Kidney glomerular epithelial cell (primary cell): Measurements from ENCODE around the gene HNRNPUL2.
A peak's percentile ranks its signal among the peaks of the same experiment; 100 is the strongest.
"Not testable (repeated sequence)": the region's sequence is repeated elsewhere in the genome, so short reads cannot be mapped to it uniquely, and the experiment has no call there.

Experiments used
- DNase-seq: peaks from one replicate; lab custom pipeline; 2025; lab: John Stamatoyannopoulos, UW

Gene HNRNPUL2

DNA sequence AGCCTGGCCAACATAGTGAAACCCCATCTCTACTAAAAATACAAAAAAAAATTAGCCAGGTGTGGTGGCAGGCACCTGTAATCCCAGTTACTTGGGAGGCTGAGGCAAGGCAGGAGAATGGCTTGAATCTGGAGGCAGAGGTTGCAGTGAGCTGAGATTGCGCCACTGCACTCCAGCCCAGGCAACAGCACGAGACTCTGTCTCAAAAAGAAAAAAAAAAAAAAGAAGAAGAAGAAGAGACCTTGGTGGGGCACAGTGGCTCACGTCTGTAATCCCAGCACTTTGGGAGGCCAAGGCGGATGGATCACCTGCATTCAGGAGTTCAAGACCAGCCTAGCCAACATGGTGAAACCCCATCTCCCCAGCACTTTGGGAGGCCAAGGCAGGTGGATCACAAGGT is 23.3 kb downstream of the HNRNPUL2 start:
- not testable (repeated sequence) for DNase-seq

DNA sequence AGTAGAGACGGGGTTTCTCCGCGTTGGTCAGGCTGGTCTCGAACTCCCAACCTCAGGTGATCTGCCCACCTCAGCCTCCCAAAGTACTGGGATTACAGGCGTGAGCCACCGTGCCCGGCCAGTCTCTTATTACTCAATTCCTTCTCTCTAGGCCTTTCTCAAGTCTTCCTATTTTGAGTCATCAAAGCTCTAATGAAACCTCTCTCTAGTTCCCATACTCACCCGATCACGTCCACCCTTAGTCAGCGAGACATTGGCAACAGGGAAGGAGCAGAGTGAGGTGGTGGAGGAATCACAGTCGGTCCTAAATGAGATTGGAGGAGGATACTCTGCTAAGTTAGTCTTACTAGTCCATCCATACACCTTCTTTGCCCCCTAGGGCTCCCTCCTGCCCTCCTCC is 25.0 kb downstream of the HNRNPUL2 start:
- no peak for DNase-seq

DNA sequence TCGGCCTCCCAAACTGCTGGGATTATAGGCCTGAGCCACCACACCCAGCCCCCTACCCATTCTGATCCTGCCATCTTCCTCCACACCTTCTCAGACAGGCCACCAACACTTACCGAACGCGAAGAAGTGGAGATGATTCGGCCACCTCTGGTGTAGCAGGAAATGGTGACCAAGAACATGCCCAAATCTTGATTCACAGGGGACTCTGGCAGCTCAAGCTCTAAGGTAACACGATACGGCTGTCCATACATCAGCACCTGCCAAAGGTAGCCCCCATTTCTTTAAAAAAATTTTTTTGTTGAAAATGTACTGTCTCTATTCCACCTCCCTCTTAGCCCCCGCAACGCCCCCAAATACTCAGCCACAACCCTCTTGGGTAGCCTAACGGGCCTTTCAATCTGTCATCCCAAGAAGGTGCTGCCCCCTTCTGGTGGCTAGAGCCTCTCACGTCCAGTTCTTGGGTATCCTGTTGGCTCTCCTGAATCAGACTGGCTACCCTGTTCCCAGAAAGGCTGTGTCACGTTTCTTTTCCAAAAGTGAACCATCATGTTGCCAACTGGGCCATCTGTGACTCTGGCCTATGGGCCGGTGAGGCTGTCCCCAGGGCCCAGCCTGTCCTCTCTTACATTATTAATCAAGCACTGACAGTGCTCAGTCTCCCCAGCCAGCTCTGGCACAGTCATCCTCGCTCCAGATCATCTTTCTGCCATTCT is 32.6 kb downstream of the HNRNPUL2 start:
- no peak for DNase-seq

DNA sequence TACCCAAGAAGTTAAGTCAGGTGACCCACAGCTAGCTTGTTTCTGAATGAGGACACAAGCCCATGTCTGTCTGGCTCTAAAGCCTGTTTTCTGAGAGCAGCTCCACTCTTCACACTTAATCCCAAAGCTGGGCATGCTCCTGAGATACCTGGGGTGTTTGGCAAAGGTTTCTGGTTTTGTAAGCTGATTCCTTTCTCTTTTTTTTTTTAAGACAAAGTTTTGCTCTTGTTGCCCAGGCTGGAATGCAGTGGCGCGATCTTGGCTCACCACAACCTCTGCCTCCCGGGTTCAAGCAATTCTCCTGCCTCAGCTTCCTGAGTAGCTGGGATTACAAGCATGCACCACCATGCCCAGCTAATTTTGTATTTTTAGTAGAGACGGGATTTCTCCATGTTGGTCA is 33.6 kb downstream of the HNRNPUL2 start:
- not testable (repeated sequence) for DNase-seq

DNA sequence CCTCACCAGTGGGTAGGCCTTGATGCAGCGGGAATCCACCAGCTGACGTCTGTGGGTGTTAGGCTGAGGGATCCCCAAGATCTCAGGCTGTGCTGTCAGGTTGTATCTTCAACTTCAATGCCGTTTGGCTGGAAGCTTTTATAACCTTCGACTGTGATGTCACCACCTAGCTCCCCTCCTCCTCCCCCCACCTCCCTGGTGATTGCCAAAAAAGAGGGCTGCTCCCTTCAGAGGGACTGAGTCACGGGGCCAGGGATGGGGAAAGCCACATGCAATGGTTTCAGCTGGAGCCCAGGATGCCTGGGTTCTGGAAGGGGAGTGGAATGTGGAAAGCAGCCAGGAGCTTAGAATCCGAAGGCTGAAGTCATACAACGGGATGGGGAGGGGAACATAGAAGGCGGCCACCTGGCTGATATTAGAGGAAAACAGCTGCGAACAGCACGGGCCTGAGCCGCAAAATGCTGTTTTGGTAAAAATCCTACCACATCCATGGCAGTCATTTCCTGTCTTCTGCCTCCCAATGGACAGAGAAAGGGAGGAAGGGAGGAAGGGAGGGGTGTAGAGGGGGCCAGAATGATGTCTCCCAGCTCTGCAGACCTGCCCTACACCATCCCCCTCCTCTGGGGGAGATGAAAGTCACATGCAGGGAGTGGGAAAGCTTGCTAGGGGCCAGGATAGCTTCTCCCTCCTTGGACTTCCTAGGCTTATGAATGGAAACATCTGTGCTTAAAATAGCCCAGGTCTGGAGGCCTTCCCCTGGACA is 37.7 kb downstream of the HNRNPUL2 start, which contains the start of gene LRRN4CL:
Gene LRRN4CL, minus strand, starts transcription at position 110 of the 763 bp plus-strand sequence. CDS start 1,022 bp downstream, outside the sequence.
- DNase-seq: no peak

DNA sequence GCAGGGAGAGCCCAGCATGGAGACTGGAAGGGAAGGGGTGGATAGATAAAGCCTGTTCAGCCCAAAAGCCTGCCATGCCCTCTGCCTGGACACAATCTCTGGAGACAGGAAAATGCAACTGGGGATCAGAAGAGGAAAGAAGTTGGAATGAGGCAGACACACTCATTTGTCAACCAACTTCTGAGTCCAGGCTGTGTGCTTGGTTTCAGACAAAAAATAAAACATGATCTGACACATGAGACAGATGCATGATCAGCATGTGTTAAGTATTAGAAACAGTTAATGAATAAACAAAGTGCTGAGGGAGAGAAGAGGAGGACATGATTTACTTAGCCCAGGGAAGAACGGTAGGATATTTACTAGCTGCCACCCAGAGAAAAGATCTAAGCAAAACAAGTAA is 38.8 kb downstream of the HNRNPUL2 start:
- no peak for DNase-seq

DNA sequence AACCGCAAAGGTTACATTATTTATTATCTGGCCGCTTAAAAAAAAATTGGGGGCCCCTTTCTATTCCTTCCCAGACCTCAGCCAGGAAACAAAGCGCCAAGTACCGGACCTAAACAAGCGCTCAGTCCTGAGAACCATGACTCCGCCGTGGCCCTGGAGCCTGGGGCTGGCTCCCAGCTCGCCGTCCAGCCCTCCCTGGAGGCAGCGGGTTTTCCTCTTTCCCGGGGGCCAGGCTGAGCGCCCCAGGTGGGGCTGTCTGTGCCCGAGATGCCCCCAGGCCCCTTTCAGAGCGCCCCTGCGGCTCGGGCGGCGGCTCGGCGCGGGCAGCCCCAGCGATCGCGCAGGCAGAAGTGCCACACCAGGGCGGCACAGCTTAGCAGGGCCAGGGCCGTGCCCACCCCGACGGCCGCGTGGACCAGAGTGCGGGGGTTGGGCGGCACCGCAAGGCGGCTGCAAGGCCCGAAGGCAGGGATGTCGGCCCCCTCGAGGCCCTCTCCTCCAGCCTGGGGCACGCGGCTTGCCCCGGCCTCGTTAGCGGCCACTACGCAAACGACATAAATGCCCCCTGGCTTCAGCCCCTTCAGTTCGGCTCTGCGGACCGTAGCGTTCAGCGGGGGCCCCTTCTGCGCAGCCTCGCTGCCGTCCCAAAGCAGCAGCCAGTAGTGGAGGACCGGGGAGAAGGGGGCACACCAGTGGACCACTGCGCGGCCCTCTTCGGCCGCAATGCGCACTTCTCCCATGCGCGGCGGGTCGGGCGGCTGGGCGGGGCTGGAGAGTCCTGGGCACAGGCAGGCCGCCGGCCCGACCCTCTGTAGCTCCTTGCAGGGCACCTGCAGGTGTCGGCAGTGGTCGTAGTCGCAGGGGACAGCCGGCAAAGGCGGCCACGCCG is 39.5 kb downstream of the HNRNPUL2 start:
- DNase-seq: no peak

DNA sequence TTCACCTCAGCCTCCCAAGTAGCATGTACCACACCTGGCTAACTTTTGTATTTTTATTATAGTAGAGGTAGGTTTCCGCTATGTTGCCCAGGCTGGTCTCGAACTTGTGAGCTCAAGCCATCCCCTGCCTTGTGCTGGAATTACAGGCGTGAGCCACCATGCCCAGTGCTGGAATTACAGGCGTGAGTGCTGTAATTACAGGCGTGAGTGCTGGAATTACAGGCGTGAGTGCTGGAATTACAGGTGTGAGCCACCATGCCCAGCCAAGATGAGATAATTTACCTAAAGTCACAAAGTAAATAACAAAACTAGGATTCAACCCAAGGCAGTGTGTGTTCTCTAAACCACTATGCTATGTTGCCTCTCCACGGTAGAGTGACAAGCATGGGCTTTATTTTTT is 44.7 kb downstream of the HNRNPUL2 start:
- no peak for DNase-seq

DNA sequence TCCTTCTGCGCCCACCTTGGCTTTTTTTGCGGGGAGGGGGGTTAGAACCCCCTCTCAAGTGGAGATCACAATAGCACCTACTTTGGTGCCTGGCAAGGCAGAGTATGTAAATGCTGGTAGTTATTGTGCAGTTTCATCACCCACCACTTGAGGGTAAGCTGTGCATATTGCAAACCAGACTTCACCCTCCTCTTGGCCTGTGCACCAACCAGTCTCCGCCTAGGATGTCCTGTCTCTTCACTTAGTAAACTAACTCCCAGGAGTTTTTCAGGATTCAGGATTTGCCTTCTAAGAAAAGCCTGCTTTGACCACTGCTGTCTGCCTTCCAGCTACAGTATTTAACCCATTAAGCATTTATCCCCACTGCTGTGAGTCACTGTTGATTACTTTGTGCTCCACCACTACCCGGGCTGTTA is 46.4 kb downstream of the HNRNPUL2 start:
- DNase-seq: peak; percentile 74

DNA sequence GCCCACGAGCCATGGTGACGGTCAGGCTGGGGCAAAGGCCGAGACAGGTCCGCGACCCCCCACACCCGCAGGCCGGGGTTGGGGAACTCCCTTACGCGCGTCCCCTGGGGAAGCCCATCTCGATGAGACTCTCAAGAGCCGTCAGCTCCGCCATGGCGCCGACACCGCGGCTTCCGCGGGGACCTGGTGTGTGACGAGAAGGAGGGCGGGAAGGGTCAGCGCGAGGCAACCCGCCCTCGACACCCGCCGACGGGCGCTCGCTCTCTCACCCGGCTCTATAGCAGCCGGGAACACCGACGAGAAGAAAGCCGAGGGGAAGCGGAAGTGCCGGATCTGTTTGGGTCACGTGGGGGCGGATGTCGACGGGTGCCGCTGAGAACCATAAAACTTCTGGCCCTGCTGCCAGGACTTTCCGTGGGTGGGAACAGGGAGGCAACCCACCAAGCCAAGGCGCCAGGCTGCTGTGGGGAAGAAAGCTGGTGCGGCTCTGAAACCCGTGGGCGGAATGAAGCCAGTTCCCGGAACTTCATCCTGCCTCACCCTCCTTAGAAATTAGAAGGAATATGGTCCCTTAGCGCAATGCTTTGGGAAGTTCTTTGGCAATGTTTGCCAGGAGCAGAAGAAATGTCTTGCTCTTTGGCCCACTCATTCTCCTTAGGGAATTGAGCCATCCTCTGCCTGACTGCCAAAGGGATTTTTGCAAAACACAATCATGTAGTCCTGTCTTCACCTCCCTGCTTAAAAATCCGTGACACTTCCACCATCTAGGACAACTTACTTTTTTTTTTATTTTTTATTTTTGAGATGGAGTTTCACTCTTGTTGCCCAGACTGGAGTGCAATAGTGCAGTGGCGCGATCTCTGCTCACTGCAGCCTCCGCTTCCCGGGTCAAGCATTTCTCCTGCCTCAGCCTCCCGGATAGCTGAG is 48.2 kb downstream of the HNRNPUL2 start, which contains the start of gene UBXN1:
Gene UBXN1, minus strand, starts transcription at position 304 of the 927 bp plus-strand sequence. Its CDS starts 150 bp downstream, at position 154.
- DNase-seq: peak; percentile 71

DNA sequence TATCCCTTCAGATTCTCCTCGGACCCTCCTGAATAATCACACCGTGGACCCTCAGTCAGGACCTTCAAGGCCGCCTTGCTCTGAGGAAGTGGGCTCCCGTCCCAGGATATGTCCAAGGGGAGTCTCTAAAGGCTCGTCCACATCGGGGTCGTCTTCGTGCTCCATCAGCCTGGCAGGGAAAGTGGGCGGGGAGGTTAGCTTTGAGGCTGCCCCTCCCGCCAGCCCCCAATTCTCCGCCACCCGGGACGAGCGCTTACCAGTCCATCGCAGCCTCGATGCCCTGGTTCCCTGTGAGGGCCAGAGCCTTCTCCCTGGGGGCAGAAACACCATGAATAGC is 48.9 kb downstream of the HNRNPUL2 start:
- no peak for DNase-seq

DNA sequence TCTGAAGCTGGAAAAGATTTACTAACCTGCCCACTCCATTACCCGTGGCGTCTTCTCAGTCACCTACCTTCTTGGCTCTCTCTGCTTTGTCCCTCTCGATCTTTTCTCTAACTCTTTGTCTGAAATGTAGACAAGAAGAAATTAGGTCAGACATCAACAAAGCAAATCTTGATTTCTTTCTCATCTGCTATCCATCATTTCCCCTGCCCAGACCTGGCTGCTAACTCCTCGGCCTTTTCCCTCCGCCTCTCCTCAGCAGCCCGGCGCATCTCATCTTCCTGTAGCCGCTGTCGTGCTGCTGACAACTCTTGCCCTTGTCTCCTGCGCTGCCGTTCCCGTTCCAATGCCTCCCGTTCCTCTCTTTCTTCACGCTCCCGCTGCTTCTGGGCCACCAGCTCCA is 49.5 kb downstream of the HNRNPUL2 start:
- no peak for DNase-seq

DNA sequence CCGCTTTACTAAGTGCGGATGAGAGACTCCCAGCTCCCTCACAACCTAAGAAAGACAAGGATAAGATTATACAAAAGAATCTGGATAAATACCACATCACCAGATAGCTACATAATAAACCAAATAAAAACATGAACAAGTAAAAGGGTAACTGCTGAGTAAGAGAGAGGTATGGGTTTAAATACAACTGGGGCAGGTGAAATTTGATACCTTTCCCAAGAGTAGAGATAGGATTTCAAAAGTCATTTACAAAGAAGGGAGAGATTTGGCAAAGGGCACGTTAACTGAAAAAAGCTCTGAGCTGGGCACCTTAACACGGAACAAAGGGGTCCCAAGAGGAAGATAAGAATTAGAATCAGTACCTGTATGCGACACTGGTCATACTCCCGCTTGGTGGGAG is 50.1 kb downstream of the HNRNPUL2 start:
- DNase-seq: no peak

DNA sequence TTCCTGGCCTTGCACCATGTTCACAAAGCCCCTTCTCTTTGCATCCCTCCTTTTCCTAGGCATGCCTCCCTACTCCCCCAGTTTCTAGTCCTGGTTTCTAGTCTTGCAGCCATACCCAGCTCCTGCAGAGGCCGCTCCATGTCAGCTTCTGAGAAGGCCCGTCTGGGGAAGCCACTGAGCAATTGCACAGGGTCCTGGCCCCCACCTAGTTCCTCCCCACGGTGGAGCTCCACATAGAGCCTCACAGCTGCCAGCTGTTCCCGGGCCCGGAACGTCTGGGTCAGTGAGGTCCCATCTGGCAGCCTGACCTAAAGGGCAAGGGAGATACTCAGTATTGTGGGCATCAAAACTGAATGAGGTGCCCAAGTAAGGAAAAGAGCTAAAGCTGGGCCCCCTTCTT is 50.6 kb downstream of the HNRNPUL2 start:
- DNase-seq: no peak

DNA sequence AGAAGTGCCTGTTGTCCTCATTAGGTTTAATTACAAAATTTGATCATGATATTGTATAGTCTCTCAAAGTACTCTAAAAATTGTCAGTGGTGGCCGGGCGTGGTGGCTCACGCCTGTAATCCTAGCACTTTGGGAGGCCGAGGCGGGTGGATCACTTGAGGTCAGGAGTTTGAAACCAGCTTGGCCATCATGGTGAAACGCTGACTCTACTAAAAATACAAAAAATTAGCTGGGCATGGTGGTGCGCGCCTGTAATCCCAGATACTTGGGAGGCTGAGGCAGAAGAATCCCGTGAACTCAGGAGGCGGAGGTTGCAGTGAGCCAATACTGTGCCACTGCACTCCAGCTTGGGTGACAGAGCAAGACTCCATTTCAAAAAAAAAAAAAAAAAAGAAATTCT is 51.8 kb downstream of the HNRNPUL2 start:
- DNase-seq: not testable (repeated sequence)

DNA sequence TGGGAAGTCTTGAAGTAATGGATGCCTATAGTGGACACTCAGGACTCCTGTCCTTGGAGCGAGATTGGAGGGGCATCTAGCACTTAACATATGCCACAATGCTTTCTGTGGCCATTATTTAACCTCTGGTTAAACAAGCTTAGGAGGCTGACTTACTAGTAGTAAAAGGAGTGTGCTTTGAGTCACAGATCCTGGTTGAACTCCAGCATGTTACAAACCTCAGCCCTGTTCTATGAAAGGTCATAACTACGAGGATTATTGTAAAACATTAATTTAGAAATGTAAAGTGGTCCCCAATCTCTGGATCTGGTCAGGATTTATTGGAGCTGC is 54.1 kb downstream of the HNRNPUL2 start:
- no peak for DNase-seq

DNA sequence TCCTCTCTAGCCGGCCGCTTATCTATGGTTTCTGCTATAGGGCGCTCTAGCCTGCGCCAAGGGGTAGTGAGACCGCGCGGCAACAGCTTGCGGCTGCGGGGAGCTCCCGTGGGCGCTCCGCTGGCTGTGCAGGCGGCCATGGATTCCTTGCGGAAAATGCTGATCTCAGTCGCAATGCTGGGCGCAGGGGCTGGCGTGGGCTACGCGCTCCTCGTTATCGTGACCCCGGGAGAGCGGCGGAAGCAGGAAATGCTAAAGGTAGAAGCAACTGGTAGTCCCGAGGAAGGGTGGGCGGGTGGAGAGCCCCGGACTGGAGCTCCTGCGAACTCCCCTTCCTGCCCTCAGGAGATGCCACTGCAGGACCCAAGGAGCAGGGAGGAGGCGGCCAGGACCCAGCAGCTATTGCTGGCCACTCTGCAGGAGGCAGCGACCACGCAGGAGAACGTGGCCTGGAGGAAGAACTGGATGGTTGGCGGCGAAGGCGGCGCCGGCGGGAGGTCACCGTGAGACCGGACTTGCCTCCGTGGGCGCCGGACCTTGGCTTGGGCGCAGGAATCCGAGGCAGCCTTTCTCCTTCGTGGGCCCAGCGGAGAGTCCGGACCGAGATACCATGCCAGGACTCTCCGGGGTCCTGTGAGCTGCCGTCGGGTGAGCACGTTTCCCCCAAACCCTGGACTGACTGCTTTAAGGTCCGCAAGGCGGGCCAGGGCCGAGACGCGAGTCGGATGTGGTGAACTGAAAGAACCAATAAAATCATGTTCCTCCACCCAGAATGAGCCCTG is 55.5 kb downstream of the HNRNPUL2 start, which contains the start of the genes LBHD1 and UQCC3:
Gene LBHD1, minus strand, starts transcription at position 660 of the 782 bp plus-strand sequence. CDS start 2,236 bp downstream, outside the sequence.
Gene UQCC3, plus strand, starts transcription at position 66 of the 782 bp plus-strand sequence. Its CDS starts 73 bp downstream, at position 139.
- DNase-seq: peak; percentile 84

DNA sequence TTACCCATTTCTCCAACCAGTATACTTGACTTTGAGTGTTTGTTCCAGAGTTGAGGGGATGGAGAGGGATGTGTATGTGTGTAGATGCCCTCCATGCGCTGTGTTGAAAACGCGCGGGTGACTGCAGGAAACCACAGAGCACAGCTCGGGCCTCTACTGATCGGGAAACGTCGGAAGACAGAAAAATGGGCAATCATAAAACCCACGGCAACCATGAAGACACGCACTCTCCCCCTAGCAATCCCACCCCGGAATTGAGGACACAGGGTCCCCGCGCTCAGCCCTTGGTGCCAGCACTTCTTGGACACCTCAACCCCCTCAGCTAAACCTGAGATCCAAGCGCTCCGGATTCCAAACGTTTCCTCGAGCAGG is 56.0 kb downstream of the HNRNPUL2 start:
- no peak for DNase-seq

DNA sequence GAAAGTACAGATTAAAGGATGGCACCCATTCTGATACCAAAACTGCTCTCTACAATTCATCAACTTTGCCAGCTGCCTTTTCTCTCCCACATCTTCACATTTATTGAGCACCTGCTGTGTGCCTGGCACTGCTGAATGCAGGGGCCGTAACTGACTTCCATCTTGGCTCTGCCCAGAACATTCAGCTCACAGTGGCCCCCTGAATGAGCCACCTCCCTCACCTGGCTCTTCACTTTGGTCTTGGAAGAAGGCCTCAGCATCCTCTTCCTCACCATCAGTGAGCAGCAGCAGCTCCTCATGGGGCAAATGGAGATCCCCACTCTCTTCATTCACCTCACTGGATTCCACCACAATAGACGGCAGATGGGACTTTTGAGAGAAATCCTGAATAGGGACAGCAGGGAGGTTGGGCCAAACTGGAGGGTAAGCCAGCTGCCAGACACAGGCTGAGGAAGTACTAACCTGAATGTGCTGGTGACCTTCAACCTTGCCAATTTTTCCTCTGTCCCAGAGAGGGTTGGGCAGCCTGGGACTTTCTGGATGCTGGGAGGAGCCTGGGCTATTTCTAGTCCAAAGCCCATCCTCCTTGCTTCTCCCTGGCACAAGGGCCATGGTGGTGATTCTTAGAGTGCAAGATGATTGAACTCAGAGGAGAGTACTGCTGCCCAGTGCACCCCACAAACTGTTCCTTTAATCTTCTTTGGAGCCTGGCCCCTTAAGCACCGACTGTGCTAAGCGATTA is 57.7 kb downstream of the HNRNPUL2 start:
- DNase-seq: no peak

DNA sequence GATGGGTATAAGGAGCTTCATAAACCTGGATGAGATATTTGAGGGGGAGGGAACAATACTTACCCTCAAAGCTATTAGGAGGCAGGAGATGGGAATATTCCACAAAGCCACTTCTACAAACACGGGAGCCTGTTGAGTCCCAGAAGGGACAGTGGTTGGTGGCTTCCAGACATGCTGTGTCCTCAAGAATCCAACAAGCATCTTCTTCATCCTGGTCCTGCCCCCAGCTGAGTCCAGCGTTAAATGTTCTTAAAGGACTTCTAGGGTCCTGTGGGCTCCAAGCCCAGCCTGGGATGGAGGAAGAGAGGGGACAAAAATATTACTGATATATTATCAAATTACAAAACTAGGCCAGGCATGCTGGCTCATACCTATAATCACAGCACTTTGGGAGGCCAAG is 59.8 kb downstream of the HNRNPUL2 start:
- no peak for DNase-seq
